Endothelial cell (in vitro differentiated cells): Measurements from ENCODE around the gene MEF2D. TPM values are rescaled to one million over a fixed set of nuclear protein-coding genes. Genes with fewer than 3 reads are reported as not detected.

Experiments
- DNase-seq: peaks from one replicate; pipeline ENCODE4 v3.0.0; 2021; ENCODE audit warnings: low spot score
- H3K27ac Mint-ChIP-seq: one replicate; pipeline ENCODE4 v1.8.0; 2021; ENCODE audit warnings: mixed read lengths, inconsistent platforms; ENCODE audit not compliant: unreplicated experiment
- H3K27me3 Mint-ChIP-seq: one replicate; pipeline ENCODE4 v1.8.0; 2021; ENCODE audit warnings: mild to moderate bottlenecking, moderate library complexity, mixed read lengths, inconsistent platforms; ENCODE audit not compliant: unreplicated experiment
- H3K36me3 Mint-ChIP-seq: one replicate; pipeline ENCODE4 v1.8.0; 2021; ENCODE audit warnings: mild to moderate bottlenecking, low read depth, mixed read lengths, inconsistent platforms; ENCODE audit not compliant: unreplicated experiment
- H3K4me1 Mint-ChIP-seq: one replicate; pipeline ENCODE4 v1.8.0; 2021; ENCODE audit warnings: mild to moderate bottlenecking, mixed read lengths, inconsistent platforms; ENCODE audit not compliant: unreplicated experiment
- H3K4me3 Mint-ChIP-seq: one replicate; pipeline ENCODE4 v1.8.0; 2021; ENCODE audit warnings: mild to moderate bottlenecking, mixed read lengths, inconsistent platforms; ENCODE audit not compliant: unreplicated experiment
- H3K9me3 Mint-ChIP-seq: one replicate; pipeline ENCODE4 v1.8.0; 2021; ENCODE audit warnings: mixed read lengths, inconsistent platforms; ENCODE audit not compliant: unreplicated experiment
- CTCF ChIP-seq: fragments of 200-600 bp; sonication (generic); IDR thresholded peaks from one replicate; pipeline ENCODE4 v1.5.0; 2021; ENCODE audit warnings: antibody characterized with exemption; ENCODE audit not compliant: unreplicated experiment
- total RNA-seq: library from RNA; stranded (reverse); fragmentation: NEBNext Ultra II Directional; extraction: Animal tissue kit (Norgen Biotek cat#: 25700); gene quantifications from one replicate; pipeline ENCODE4 v1.2.1, GENCODE V29; 2021; ENCODE audit not compliant: unreplicated experiment

The MEF2D gene
- total RNA-seq, 1 donor from 2014 or later = 45.2 TPM

GRCh38 chr1:156425943-156426342 is 74.6 kb downstream of the MEF2D start:
- Mint-ChIP-seq H3K27me3 (peaks cover 20% of the 10 kb centered on the region), H3K9me3 (no peaks in the 10 kb centered on the region), H3K4me1 (peaks cover 52% of the 10 kb centered on the region), H3K36me3 (peaks cover 7% of the 10 kb centered on the region), H3K27ac (no peak overlapping the region), H3K4me3 (no peak overlapping the region)
- DNase-seq = no peak
- no peak for TF ChIP-seq CTCF

- H3K4me3 Mint-ChIP-seq = no peak overlapping the region
These were observed 75.7 kb downstream of the MEF2D start for GRCh38 chr1:156424806-156425432.

GRCh38 chr1:156423422-156424352 is 76.9 kb downstream of the MEF2D start:
- no peak for TF ChIP-seq CTCF
- Mint-ChIP-seq H3K27me3 (peaks cover 27% of the 10 kb centered on the region), H3K36me3 (peaks cover 11% of the 10 kb centered on the region), H3K4me1 (peaks cover 43% of the 10 kb centered on the region), H3K9me3 (no peaks in the 10 kb centered on the region), H3K4me3 (no peak overlapping the region), H3K27ac (no peak overlapping the region)
- no peak for DNase-seq

More at GRCh38 chr1:156424806-156425432, 75.7 kb downstream of the MEF2D start:
- DNase-seq = no peak
- TF ChIP-seq CTCF = no peak
- Mint-ChIP-seq H3K27me3 (peaks cover 20% of the 10 kb centered on the region), H3K27ac (no peak overlapping the region), H3K36me3 (peaks cover 7% of the 10 kb centered on the region), H3K4me1 (peaks cover 44% of the 10 kb centered on the region), H3K9me3 (no peaks in the 10 kb centered on the region)

GRCh38 chr1:156422602-156423091 is 77.9 kb downstream of the MEF2D start:
- Mint-ChIP-seq H3K27me3 (peaks cover 33% of the 10 kb centered on the region), H3K27ac (no peak overlapping the region), H3K4me1 (peaks cover 37% of the 10 kb centered on the region), H3K4me3 (no peak overlapping the region), H3K9me3 (no peaks in the 10 kb centered on the region), H3K36me3 (peaks cover 11% of the 10 kb centered on the region)
- no peak for TF ChIP-seq CTCF
- no peak for DNase-seq
